Retinal pigment epithelial cell (primary cell): ENCODE data around the gene CCDC28A.

Experiments used
- DNase-seq: peaks from one replicate; pipeline ENCODE4 v3.0.0-alpha.2; 2010; ENCODE audit warnings: low read depth
- H3K4me3 ChIP-seq: 2 replicates; pipeline ENCODE4 v1.5.1; 2011; ENCODE audit warnings: mild to moderate bottlenecking, low read length, control low read depth, moderate library complexity
- CTCF ChIP-seq: conservative IDR thresholded peaks from 2 replicates; pipeline ENCODE4 v1.5.1; 2011; ENCODE audit warnings: low read depth, low read length, control low read depth, inconsistent platforms

Gene CCDC28A

GRCh38 chr6:138803861-138804260 lies 30.3 kb downstream of the CCDC28A start:
- H3K4me3 ChIP-seq = no peak overlapping the region
- TF ChIP-seq CTCF = no peak

GRCh38 chr6:138805016-138805765 lies 31.6 kb downstream of the CCDC28A start:
- no peak for TF ChIP-seq CTCF
- no peak overlapping the region for H3K4me3 ChIP-seq
- DNase-seq = no peak

More at GRCh38 chr6:138803861-138804260, 30.3 kb downstream of the CCDC28A start:
- DNase-seq = no peak

GRCh38 chr6:138806889-138807288 lies 33.3 kb downstream of the CCDC28A start:
- no peak for DNase-seq
- H3K4me3 ChIP-seq = no peak overlapping the region
- TF ChIP-seq CTCF = no peak

- no peak for DNase-seq
- no peak overlapping the region for H3K4me3 ChIP-seq
- no peak for TF ChIP-seq CTCF
Observed at GRCh38 chr6:138809677-138810076, 36.1 kb downstream of the CCDC28A start.

GRCh38 chr6:138811866-138812265 lies 38.3 kb downstream of the CCDC28A start:
- TF ChIP-seq CTCF = no peak
- no peak overlapping the region for H3K4me3 ChIP-seq
- DNase-seq = no peak

GRCh38 chr6:138814179-138814834 lies 40.7 kb downstream of the CCDC28A start:
- TF ChIP-seq CTCF = no peak
- no peak overlapping the region for H3K4me3 ChIP-seq
- no peak for DNase-seq

GRCh38 chr6:138815221-138815620 lies 41.7 kb downstream of the CCDC28A start:
- DNase-seq = no peak
- H3K4me3 ChIP-seq = no peak overlapping the region
- no peak for TF ChIP-seq CTCF
